WTC11 (cell line): Measurements from ENCODE around the gene GADD45GIP1. TPM values are rescaled to one million over a fixed set of nuclear protein-coding genes. Genes with fewer than 3 reads are reported as not detected.

Experiments used
- ATAC-seq: fragments of 200-7000 bp; cut with Tn5 transposase; 2 replicates; pipeline ENCODE4 v1.10.0; 2021; ENCODE audit warnings: mild to moderate bottlenecking, moderate library complexity
- CTCF ChIA-PET: fragments of 300-600 bp; sonication (Branson Sonifier 250); formaldehyde crosslinking; loops from one replicate; lab custom pipeline; 2021; ENCODE audit warnings: antibody characterized with exemption; lab: Charles Lee
- POLR2A ChIA-PET: fragments of 350-600 bp; sonication (Branson Sonifier 250); formaldehyde crosslinking; loops from one replicate; lab custom pipeline; 2021; ENCODE audit warnings: antibody characterized with exemption; lab: Charles Lee
- DNase-seq: peaks from one replicate; pipeline ENCODE4 v3.0.0; 2021; ENCODE audit warnings: low spot score
- H3K27ac Mint-ChIP-seq: 2 replicates; pipeline ENCODE4 v1.8.0; 2021; ENCODE audit warnings: mixed read lengths
- H3K27me3 Mint-ChIP-seq: 2 replicates; pipeline ENCODE4 v1.8.0; 2021; ENCODE audit warnings: low read depth, mild to moderate bottlenecking, moderate library complexity, mixed read lengths
- H3K36me3 Mint-ChIP-seq: 2 replicates; pipeline ENCODE4 v1.8.0; 2021; ENCODE audit warnings: mixed read lengths
- H3K4me1 Mint-ChIP-seq: 2 replicates; pipeline ENCODE4 v1.8.0; 2022; ENCODE audit warnings: mixed read lengths
- H3K4me3 Mint-ChIP-seq: 2 replicates; pipeline ENCODE4 v1.8.0; 2021; ENCODE audit warnings: mild to moderate bottlenecking, moderate library complexity, mixed read lengths
- H3K9me3 Mint-ChIP-seq: 2 replicates; pipeline ENCODE4 v1.8.0; 2021; ENCODE audit warnings: mixed read lengths
- ARID4B ChIP-seq: sonication (generic); formaldehyde crosslinking; IDR thresholded peaks from 2 replicates; pipeline ENCODE4 v1.8.0; 2023; ENCODE audit warnings: missing genetic modification reagents, mild to moderate bottlenecking, borderline replicate concordance
- CREM ChIP-seq: sonication (generic); formaldehyde crosslinking; IDR thresholded peaks from 2 replicates; pipeline ENCODE4 v1.8.1; 2022; ENCODE audit warnings: mild to moderate bottlenecking, missing genetic modification reagents, moderate library complexity
- FOXJ3 ChIP-seq: sonication (generic); formaldehyde crosslinking; IDR thresholded peaks from 2 replicates; pipeline ENCODE4 v1.9.0; 2021; ENCODE audit warnings: missing genetic modification reagents, mild to moderate bottlenecking, borderline replicate concordance
- FOXK1 ChIP-seq: sonication (generic); formaldehyde crosslinking; IDR thresholded peaks from 2 replicates; pipeline ENCODE4 v1.8.0; 2022; ENCODE audit warnings: mild to moderate bottlenecking, moderate library complexity, missing genetic modification reagents
- JUN ChIP-seq: sonication (generic); formaldehyde crosslinking; IDR thresholded peaks from 2 replicates; pipeline ENCODE4 v1.8.0; 2023; ENCODE audit warnings: mild to moderate bottlenecking, missing genetic modification reagents
- MYBL2 ChIP-seq: sonication (generic); formaldehyde crosslinking; IDR thresholded peaks from 2 replicates; pipeline ENCODE4 v1.8.1; 2023; ENCODE audit warnings: mild to moderate bottlenecking, moderate library complexity, missing genetic modification reagents
- NFATC4 ChIP-seq: fragments of 250-450 bp; sonication (Bioruptor Pico); IDR thresholded peaks from 2 replicates; pipeline ENCODE4 v1.9.0; 2021; ENCODE audit warnings: mild to moderate bottlenecking
- RORB ChIP-seq: fragments of 250-450 bp; sonication (Bioruptor Pico); IDR thresholded peaks from 2 replicates; pipeline ENCODE4 v1.9.0; 2021; ENCODE audit warnings: mild to moderate bottlenecking
- TEAD1 ChIP-seq: sonication (generic); formaldehyde crosslinking; IDR thresholded peaks from 2 replicates; pipeline ENCODE4 v1.8.0; 2022; ENCODE audit warnings: mild to moderate bottlenecking, missing genetic modification reagents
- USF1 ChIP-seq: sonication (generic); formaldehyde crosslinking; IDR thresholded peaks from 2 replicates; pipeline ENCODE4 v1.8.0; 2022; ENCODE audit warnings: mild to moderate bottlenecking, missing genetic modification reagents
- ZBTB21 ChIP-seq: sonication (generic); formaldehyde crosslinking; IDR thresholded peaks from 2 replicates; pipeline ENCODE4 v1.8.1; 2023; ENCODE audit warnings: mild to moderate bottlenecking, missing genetic modification reagents, borderline replicate concordance
- ZNF396 ChIP-seq: fragments of 250-450 bp; sonication (Bioruptor Pico); IDR thresholded peaks from 2 replicates; pipeline ENCODE4 v1.8.0; 2021; ENCODE audit warnings: mild to moderate bottlenecking, moderate library complexity, borderline replicate concordance
- total RNA-seq: library from RNA; stranded (reverse); gene quantifications from 3 replicates; pipeline ENCODE4 v1.2.3, GENCODE V29; 2021
- TF ChIP-seq, protein P1 (sequence below): fragments of 250-450 bp; sonication (Bioruptor Pico); IDR thresholded peaks from 2 replicates; pipeline ENCODE4 v2.1.2; 2022; ENCODE audit warnings: mild to moderate bottlenecking, moderate library complexity
- TF ChIP-seq, protein P2 (sequence below): fragments of 200-600 bp; IDR thresholded peaks from 2 replicates; pipeline ENCODE4 v1.8.0; 2022; ENCODE audit warnings: antibody characterized with exemption
- TF ChIP-seq, protein P3 (sequence below): sonication (generic); formaldehyde crosslinking; IDR thresholded peaks from 2 replicates; pipeline ENCODE4 v1.8.1; 2023; ENCODE audit warnings: mild to moderate bottlenecking, missing genetic modification reagents, borderline replicate concordance
- TF ChIP-seq, protein P4 (sequence below): fragments of 250-450 bp; sonication (Bioruptor Pico); IDR thresholded peaks from 2 replicates; pipeline ENCODE4 v1.9.0; 2021; ENCODE audit warnings: mild to moderate bottlenecking
- TF ChIP-seq, protein P5 (sequence below): sonication (generic); formaldehyde crosslinking; IDR thresholded peaks from 2 replicates; pipeline ENCODE4 v1.8.0; 2022; ENCODE audit warnings: mild to moderate bottlenecking, missing genetic modification reagents
- TF ChIP-seq, protein P6 (sequence below): sonication (generic); formaldehyde crosslinking; IDR thresholded peaks from 2 replicates; pipeline ENCODE4 v1.8.1; 2023; ENCODE audit warnings: mild to moderate bottlenecking, moderate library complexity, missing genetic modification reagents

The GADD45GIP1 gene
- total RNA-seq, 1 experiment from 2014 or later = 54.4 TPM

- peaks cover 6% of the 10 kb centered on the region; the same call in 1 of the 2 replicates for H3K4me1 Mint-ChIP-seq
- CTCF ChIA-PET = interaction anchor here (0.6 to 4.6 kb wide), 6 partner anchors 46 to 179 kb away, joined by 3 to 66 read pairs (median 6); no protein-coding TSS in a partner anchor
- POLR2A ChIA-PET = no interaction called here
- peaks cover 38% of the 10 kb centered on the region for H3K27me3 Mint-ChIP-seq
- H3K27ac Mint-ChIP-seq = no peak overlapping the region
- H3K36me3 Mint-ChIP-seq = no peaks in the 10 kb centered on the region
- TF ChIP-seq, protein P1, sequence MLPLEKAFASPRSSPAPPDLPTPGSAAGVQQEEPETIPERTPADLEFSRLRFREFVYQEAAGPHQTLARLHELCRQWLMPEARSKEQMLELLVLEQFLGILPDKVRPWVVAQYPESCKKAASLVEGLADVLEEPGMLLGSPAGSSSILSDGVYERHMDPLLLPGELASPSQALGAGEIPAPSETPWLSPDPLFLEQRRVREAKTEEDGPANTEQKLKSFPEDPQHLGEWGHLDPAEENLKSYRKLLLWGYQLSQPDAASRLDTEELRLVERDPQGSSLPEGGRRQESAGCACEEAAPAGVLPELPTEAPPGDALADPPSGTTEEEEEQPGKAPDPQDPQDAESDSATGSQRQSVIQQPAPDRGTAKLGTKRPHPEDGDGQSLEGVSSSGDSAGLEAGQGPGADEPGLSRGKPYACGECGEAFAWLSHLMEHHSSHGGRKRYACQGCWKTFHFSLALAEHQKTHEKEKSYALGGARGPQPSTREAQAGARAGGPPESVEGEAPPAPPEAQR = no peak
- TF ChIP-seq JUN (CRISPR knock-in tag) (no peak), ZNF396 (CRISPR knock-in tag) (no peak), CREM (no peak), USF1 (CRISPR knock-in tag) (no peak), NFATC4 (no peak), FOXJ3 (no peak), FOXK1 (no peak), ZBTB21 (CRISPR knock-in tag) (no peak), ARID4B (CRISPR knock-in tag) (no peak), RORB (CRISPR knock-in tag) (no peak), TEAD1 (no peak), MYBL2 (no peak)
- TF ChIP-seq, protein P2, sequence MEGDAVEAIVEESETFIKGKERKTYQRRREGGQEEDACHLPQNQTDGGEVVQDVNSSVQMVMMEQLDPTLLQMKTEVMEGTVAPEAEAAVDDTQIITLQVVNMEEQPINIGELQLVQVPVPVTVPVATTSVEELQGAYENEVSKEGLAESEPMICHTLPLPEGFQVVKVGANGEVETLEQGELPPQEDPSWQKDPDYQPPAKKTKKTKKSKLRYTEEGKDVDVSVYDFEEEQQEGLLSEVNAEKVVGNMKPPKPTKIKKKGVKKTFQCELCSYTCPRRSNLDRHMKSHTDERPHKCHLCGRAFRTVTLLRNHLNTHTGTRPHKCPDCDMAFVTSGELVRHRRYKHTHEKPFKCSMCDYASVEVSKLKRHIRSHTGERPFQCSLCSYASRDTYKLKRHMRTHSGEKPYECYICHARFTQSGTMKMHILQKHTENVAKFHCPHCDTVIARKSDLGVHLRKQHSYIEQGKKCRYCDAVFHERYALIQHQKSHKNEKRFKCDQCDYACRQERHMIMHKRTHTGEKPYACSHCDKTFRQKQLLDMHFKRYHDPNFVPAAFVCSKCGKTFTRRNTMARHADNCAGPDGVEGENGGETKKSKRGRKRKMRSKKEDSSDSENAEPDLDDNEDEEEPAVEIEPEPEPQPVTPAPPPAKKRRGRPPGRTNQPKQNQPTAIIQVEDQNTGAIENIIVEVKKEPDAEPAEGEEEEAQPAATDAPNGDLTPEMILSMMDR = no peak
- TF ChIP-seq, protein P3, sequence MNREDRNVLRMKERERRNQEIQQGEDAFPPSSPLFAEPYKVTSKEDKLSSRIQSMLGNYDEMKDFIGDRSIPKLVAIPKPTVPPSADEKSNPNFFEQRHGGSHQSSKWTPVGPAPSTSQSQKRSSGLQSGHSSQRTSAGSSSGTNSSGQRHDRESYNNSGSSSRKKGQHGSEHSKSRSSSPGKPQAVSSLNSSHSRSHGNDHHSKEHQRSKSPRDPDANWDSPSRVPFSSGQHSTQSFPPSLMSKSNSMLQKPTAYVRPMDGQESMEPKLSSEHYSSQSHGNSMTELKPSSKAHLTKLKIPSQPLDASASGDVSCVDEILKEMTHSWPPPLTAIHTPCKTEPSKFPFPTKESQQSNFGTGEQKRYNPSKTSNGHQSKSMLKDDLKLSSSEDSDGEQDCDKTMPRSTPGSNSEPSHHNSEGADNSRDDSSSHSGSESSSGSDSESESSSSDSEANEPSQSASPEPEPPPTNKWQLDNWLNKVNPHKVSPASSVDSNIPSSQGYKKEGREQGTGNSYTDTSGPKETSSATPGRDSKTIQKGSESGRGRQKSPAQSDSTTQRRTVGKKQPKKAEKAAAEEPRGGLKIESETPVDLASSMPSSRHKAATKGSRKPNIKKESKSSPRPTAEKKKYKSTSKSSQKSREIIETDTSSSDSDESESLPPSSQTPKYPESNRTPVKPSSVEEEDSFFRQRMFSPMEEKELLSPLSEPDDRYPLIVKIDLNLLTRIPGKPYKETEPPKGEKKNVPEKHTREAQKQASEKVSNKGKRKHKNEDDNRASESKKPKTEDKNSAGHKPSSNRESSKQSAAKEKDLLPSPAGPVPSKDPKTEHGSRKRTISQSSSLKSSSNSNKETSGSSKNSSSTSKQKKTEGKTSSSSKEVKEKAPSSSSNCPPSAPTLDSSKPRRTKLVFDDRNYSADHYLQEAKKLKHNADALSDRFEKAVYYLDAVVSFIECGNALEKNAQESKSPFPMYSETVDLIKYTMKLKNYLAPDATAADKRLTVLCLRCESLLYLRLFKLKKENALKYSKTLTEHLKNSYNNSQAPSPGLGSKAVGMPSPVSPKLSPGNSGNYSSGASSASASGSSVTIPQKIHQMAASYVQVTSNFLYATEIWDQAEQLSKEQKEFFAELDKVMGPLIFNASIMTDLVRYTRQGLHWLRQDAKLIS (CRISPR knock-in tag) = no peak
- TF ChIP-seq, protein P4, sequence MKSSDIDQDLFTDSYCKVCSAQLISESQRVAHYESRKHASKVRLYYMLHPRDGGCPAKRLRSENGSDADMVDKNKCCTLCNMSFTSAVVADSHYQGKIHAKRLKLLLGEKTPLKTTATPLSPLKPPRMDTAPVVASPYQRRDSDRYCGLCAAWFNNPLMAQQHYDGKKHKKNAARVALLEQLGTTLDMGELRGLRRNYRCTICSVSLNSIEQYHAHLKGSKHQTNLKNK (CRISPR knock-in tag) = no peak
- TF ChIP-seq, protein P5, sequence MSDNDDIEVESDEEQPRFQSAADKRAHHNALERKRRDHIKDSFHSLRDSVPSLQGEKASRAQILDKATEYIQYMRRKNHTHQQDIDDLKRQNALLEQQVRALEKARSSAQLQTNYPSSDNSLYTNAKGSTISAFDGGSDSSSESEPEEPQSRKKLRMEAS = no peak
- TF ChIP-seq, protein P6, sequence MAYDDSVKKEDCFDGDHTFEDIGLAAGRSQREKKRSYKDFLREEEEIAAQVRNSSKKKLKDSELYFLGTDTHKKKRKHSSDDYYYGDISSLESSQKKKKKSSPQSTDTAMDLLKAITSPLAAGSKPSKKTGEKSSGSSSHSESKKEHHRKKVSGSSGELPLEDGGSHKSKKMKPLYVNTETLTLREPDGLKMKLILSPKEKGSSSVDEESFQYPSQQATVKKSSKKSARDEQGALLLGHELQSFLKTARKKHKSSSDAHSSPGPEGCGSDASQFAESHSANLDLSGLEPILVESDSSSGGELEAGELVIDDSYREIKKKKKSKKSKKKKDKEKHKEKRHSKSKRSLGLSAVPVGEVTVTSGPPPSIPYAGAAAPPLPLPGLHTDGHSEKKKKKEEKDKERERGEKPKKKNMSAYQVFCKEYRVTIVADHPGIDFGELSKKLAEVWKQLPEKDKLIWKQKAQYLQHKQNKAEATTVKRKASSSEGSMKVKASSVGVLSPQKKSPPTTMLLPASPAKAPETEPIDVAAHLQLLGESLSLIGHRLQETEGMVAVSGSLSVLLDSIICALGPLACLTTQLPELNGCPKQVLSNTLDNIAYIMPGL (CRISPR knock-in tag) = no peak
- H3K4me3 Mint-ChIP-seq = no peak overlapping the region
- ATAC-seq = no peak
- no peak for DNase-seq
- no peaks in the 10 kb centered on the region for H3K9me3 Mint-ChIP-seq
Measured at GRCh38 chr19:12982648-12983047, 25.6 kb upstream of the GADD45GIP1 start.
